Bone marrow (tissue), 2 donors: Measurements from ENCODE around the gene WDR90.
"Not testable (repeated sequence)": the region's sequence is repeated elsewhere in the genome, so short reads cannot be mapped to it uniquely, and the experiment has no call there.

Experiments
- DNase-seq, 2 donors: peaks; one replicate each; lab custom pipeline; 2025; lab: John Stamatoyannopoulos, UW

Gene WDR90

GRCh38 chr16:689175-689897, 40.2 kb downstream of the WDR90 start:
- DNase-seq = no peak

- not testable (repeated sequence) for DNase-seq
Observed at GRCh38 chr16:691242-691641, 42.1 kb downstream of the WDR90 start.

- DNase-seq = no peak
Observed at GRCh38 chr16:692356-693108, 43.4 kb downstream of the WDR90 start.

GRCh38 chr16:693364-693763, 44.2 kb downstream of the WDR90 start:
- DNase-seq = no peak

GRCh38 chr16:693766-694165, 44.6 kb downstream of the WDR90 start:
- no peak for DNase-seq

- no peak for DNase-seq
Observed at GRCh38 chr16:694187-694862, 45.2 kb downstream of the WDR90 start.

- DNase-seq = no peak
Observed at GRCh38 chr16:694863-695354, 45.7 kb downstream of the WDR90 start.

- no peak for DNase-seq
Observed at GRCh38 chr16:695355-696089, 46.4 kb downstream of the WDR90 start.

- DNase-seq = no peak
Observed at GRCh38 chr16:698911-699671, 49.9 kb downstream of the WDR90 start.

- DNase-seq = no peak
Observed at GRCh38 chr16:700684-701584, 51.8 kb downstream of the WDR90 start.

GRCh38 chr16:702341-702740, 53.2 kb downstream of the WDR90 start:
- DNase-seq = no peak

- DNase-seq = no peak
Observed at GRCh38 chr16:703406-703805, 54.2 kb downstream of the WDR90 start.

GRCh38 chr16:704047-704446, 54.9 kb downstream of the WDR90 start:
- DNase-seq = no peak

- DNase-seq = no peak
Observed at GRCh38 chr16:704552-705380, 55.6 kb downstream of the WDR90 start.

GRCh38 chr16:705431-706188, 56.4 kb downstream of the WDR90 start, which contains the start of gene FBXL16:
Gene FBXL16, minus strand, starts transcription at chr16:705801. Its CDS starts 8,396 bp downstream, at chr16:697405.
- no peak for DNase-seq

GRCh38 chr16:706189-707061, 57.3 kb downstream of the WDR90 start:
- no peak for DNase-seq

GRCh38 chr16:707062-707538, 57.9 kb downstream of the WDR90 start:
- DNase-seq = no peak
